ENCODE data around the gene KCNQ5.
"Not testable (repeated sequence)": the region's sequence is repeated elsewhere in the genome, so short reads cannot be mapped to it uniquely, and the experiment has no call there.

The KCNQ5 gene

GRCh38 chr6:72621291-72622093 lies at the start of gene KCNQ5:
KCNQ5 (plus strand) TSS chr6:72622064.
- DNase-seq = peak in 2 of 3 experiments; percentile 59 to 61

GRCh38 chr6:72579865-72580264 lies 42.0 kb upstream of the KCNQ5 start:
- DNase-seq = no peak

GRCh38 chr6:72580281-72580940 lies 41.5 kb upstream of the KCNQ5 start:
- DNase-seq = peak; percentile 18 to 72 (median 27)

GRCh38 chr6:72580950-72581349 lies 40.9 kb upstream of the KCNQ5 start:
- not testable (repeated sequence) for DNase-seq

GRCh38 chr6:72588155-72588554 lies 33.7 kb upstream of the KCNQ5 start:
- DNase-seq = no peak

GRCh38 chr6:72589096-72589495 lies 32.8 kb upstream of the KCNQ5 start:
- no peak for DNase-seq

- no peak for DNase-seq
These were observed 26.1 kb upstream of the KCNQ5 start for GRCh38 chr6:72595812-72596211.

GRCh38 chr6:72616406-72617015 lies 5.4 kb upstream of the KCNQ5 start:
- peak in 2 of 3 experiments; percentile 4 to 11 for DNase-seq

- DNase-seq = no peak
These were observed 4.1 kb upstream of the KCNQ5 start for GRCh38 chr6:72617721-72618120.

- peak in 2 of 3 experiments; percentile 16 to 54 for DNase-seq
These were observed 1.8 kb upstream of the KCNQ5 start for GRCh38 chr6:72619883-72620696.

- no peak for DNase-seq
These were observed 983 bp upstream of the KCNQ5 start for GRCh38 chr6:72620871-72621290.

GRCh38 chr6:72622094-72622940 lies 453 bp downstream of the KCNQ5 start:
- DNase-seq = peak; percentile 35 to 77 (median 75)

GRCh38 chr6:72623808-72624207 lies 1.9 kb downstream of the KCNQ5 start:
- DNase-seq = no peak

- peak in 1 of 3 experiments; percentile 16 for DNase-seq
These were observed 2.8 kb downstream of the KCNQ5 start for GRCh38 chr6:72624557-72625160.

GRCh38 chr6:72626126-72626525 lies 4.3 kb downstream of the KCNQ5 start:
- no peak for DNase-seq

- DNase-seq = no peak
These were observed 5.7 kb downstream of the KCNQ5 start for GRCh38 chr6:72627539-72627938.

- no peak for DNase-seq
These were observed 9.6 kb downstream of the KCNQ5 start for GRCh38 chr6:72631480-72631879.

GRCh38 chr6:72635636-72636035 lies 13.8 kb downstream of the KCNQ5 start:
- DNase-seq = no peak

GRCh38 chr6:72636215-72636614 lies 14.4 kb downstream of the KCNQ5 start:
- no peak for DNase-seq

- DNase-seq = no peak
These were observed 14.9 kb downstream of the KCNQ5 start for GRCh38 chr6:72636786-72637185.

GRCh38 chr6:72639920-72640614 lies 18.2 kb downstream of the KCNQ5 start:
- no peak for DNase-seq

Data from NCI-H1417 (cell line).